Cardiac fibroblast (primary cell): ENCODE data around the gene PPP2R2C.

Source experiments
- DNase-seq, 2 donors: peaks; one replicate each; pipeline versions ENCODE4 v3.0.0 to v3.0.0-alpha.2; 2010; ENCODE audit warnings: low read depth in 2 of 2
- H3K4me3 ChIP-seq, 2 donors: replicated peaks in 1 of 2; 1 replicate in 1 of 2; 2 replicates in 1 of 2; pipeline ENCODE4 v1.5.1; 2011; ENCODE audit warnings: low read depth in 2 of 2, low read length in 2 of 2, mild to moderate bottlenecking in 2 of 2, moderate library complexity in 1 of 2
- CTCF ChIP-seq: IDR thresholded peaks from one replicate; pipeline ENCODE4 v1.5.1; 2011; ENCODE audit warnings: low read depth, mild to moderate bottlenecking, low read length, inconsistent platforms

PPP2R2C gene

GRCh38 chr4:6346373-6347110 lies 125.9 kb downstream of the PPP2R2C start:
- no peak overlapping the region for H3K4me3 ChIP-seq
- no peak for TF ChIP-seq CTCF
- DNase-seq = no peak

GRCh38 chr4:6345866-6346265 lies 126.5 kb downstream of the PPP2R2C start:
- DNase-seq = no peak
- no peak overlapping the region for H3K4me3 ChIP-seq
- TF ChIP-seq CTCF = no peak

- DNase-seq = no peak
- TF ChIP-seq CTCF = no peak
- H3K4me3 ChIP-seq = no peak overlapping the region
Measured at GRCh38 chr4:6345096-6345830, 127.2 kb downstream of the PPP2R2C start.

GRCh38 chr4:6343939-6344408 lies 128.4 kb downstream of the PPP2R2C start:
- H3K4me3 ChIP-seq = no peak overlapping the region
- DNase-seq = peak in 1 of 2 donors; percentile 86
- TF ChIP-seq CTCF = no peak

GRCh38 chr4:6342530-6343293 lies 129.7 kb downstream of the PPP2R2C start:
- H3K4me3 ChIP-seq = no peak overlapping the region
- peak; percentile 31 to 38 for DNase-seq
- no peak for TF ChIP-seq CTCF

GRCh38 chr4:6341696-6342095 lies 130.7 kb downstream of the PPP2R2C start:
- no peak overlapping the region for H3K4me3 ChIP-seq
- no peak for TF ChIP-seq CTCF
- DNase-seq = no peak
